Measurements from ENCODE around the gene RNF128.

The RNF128 gene, protein sequence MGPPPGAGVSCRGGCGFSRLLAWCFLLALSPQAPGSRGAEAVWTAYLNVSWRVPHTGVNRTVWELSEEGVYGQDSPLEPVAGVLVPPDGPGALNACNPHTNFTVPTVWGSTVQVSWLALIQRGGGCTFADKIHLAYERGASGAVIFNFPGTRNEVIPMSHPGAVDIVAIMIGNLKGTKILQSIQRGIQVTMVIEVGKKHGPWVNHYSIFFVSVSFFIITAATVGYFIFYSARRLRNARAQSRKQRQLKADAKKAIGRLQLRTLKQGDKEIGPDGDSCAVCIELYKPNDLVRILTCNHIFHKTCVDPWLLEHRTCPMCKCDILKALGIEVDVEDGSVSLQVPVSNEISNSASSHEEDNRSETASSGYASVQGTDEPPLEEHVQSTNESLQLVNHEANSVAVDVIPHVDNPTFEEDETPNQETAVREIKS

GRCh38 chrX:106726485-106727437 lies at the start of gene RNF128:
RNF128 (plus strand) TSS chrX:106726701; CDS start chrX:106726914, 213 bp downstream.
- H3K27ac ChIP-seq = no peak within 1 kb of the TSS
- no peak for TF ChIP-seq ZFX (IDR thresholded peaks at IDR 0.05)
- TF ChIP-seq CTCF (conservative IDR thresholded peaks at IDR 0.05) = no peak

DNA sequence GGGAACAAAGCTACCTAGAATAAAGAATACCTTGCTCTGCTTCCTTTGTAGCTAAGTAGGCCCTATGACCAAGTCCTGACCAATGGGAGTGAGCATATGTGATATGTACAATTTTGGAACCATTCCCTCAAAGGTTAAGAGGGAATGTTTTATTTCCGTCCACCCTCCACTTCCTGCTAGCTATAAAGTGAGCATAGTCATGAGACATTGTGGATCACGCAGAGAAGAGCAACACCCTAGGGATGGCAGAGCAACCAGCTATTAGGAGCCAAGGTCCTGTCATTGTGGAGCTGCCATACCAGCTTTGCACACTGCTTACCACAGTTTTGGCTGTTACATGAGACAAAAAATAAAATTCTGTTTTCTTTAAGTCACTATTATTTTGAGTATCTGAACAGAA lies 45.8 kb upstream of the RNF128 start:
- H3K27ac ChIP-seq = no peak overlapping the region
- TF ChIP-seq ZFX (IDR thresholded peaks at IDR 0.05) (no peak), CTCF (conservative IDR thresholded peaks at IDR 0.05) (no peak)

GRCh38 chrX:106684207-106684606 lies 42.3 kb upstream of the RNF128 start:
- no peak overlapping the region for H3K27ac ChIP-seq
- no peak for TF ChIP-seq CTCF (conservative IDR thresholded peaks at IDR 0.05)
- no peak for TF ChIP-seq ZFX (IDR thresholded peaks at IDR 0.05)

GRCh38 chrX:106692425-106693065 lies 34.0 kb upstream of the RNF128 start:
- H3K27ac ChIP-seq = no peak overlapping the region
- TF ChIP-seq CTCF (conservative IDR thresholded peaks at IDR 0.05) = no peak
- TF ChIP-seq ZFX (IDR thresholded peaks at IDR 0.05) = no peak

DNA sequence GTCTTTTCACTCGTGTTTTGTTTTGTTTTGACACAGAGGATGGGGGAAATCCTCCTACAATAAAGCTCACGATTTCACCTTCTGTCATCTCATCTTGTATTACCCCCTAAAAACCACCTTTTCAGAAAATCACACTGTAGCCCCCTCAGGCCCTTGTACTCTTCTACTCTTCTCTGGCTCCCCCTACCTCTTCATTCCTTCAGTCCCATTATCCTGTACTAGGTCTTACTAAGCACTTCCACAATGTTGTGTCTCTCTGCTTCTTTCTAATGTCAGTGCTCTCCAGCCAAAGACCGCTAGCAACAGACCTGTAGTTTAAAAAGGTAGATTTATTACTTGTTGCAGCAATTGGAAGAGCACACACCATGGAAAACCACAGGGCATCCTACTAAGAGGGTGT lies 30.0 kb upstream of the RNF128 start:
- no peak overlapping the region for H3K27ac ChIP-seq
- TF ChIP-seq ZFX (IDR thresholded peaks at IDR 0.05) (no peak), CTCF (conservative IDR thresholded peaks at IDR 0.05) (no peak)

- H3K27ac ChIP-seq = no peak overlapping the region
- TF ChIP-seq ZFX (IDR thresholded peaks at IDR 0.05) (no peak), CTCF (conservative IDR thresholded peaks at IDR 0.05) (no peak)
These were observed 27.8 kb upstream of the RNF128 start for GRCh38 chrX:106698693-106699092.

Measured in C4-2B (cell line).